DOHH2 (cell line): Measurements from ENCODE around the gene ATP6V0D1.
A peak's percentile ranks its signal among the peaks of the same experiment; 100 is the strongest.

Source experiments
- H3F3A ChIP-seq: fragments of 200-600 bp; sonication (generic), shearing (Covaris generic); 2 replicates; pipeline ENCODE4 v1.6.0; 2016; ENCODE audit warnings: antibody characterized with exemption, mild to moderate bottlenecking; ENCODE audit not compliant: control insufficient read depth, insufficient read depth
- H3K27ac ChIP-seq: fragments of 200-600 bp; sonication (generic); 2 replicates; pipeline ENCODE4 v1.5.1; 2014; ENCODE audit warnings: low read depth, mild to moderate bottlenecking, low read length, moderate library complexity
- H3K27me3 ChIP-seq: fragments of 200-600 bp; sonication (generic); 2 replicates; pipeline ENCODE4 v1.6.1; 2014; ENCODE audit warnings: mild to moderate bottlenecking, low read length, mixed read lengths; ENCODE audit not compliant: control insufficient read depth
- H3K36me3 ChIP-seq: fragments of 200-600 bp; sonication (generic); 2 replicates; pipeline ENCODE4 v1.6.1; 2014; ENCODE audit warnings: mild to moderate bottlenecking, low read length, moderate library complexity, mixed read lengths; ENCODE audit not compliant: control insufficient read depth
- H3K4me1 ChIP-seq: fragments of 200-600 bp; sonication (generic); 2 replicates; pipeline ENCODE4 v1.6.1; 2014; ENCODE audit warnings: mild to moderate bottlenecking, low read length, mixed read lengths; ENCODE audit not compliant: control insufficient read depth
- H3K4me2 ChIP-seq: fragments of 200-600 bp; sonication (generic); 2 replicates; pipeline ENCODE4 v1.6.0; 2014; ENCODE audit warnings: mild to moderate bottlenecking, low read length, moderate library complexity
- H3K4me3 ChIP-seq: fragments of 200-600 bp; sonication (generic); 2 replicates; pipeline ENCODE4 v1.5.1; 2014; ENCODE audit warnings: mild to moderate bottlenecking, low read length, mixed read lengths
- H3K79me2 ChIP-seq: fragments of 200-600 bp; sonication (generic); 2 replicates; pipeline ENCODE4 v1.6.1; 2014; ENCODE audit warnings: mild to moderate bottlenecking, low read length, mixed read lengths; ENCODE audit not compliant: control insufficient read depth
- H3K9me2 ChIP-seq: fragments of 200-600 bp; sonication (generic); replicated peaks from 2 replicates; pipeline ENCODE4 v1.6.1; 2014; ENCODE audit warnings: mild to moderate bottlenecking, low read length, mixed read lengths; ENCODE audit not compliant: control insufficient read depth
- H3K9me3 ChIP-seq: fragments of 200-600 bp; sonication (generic); 2 replicates; pipeline ENCODE4 v1.6.1; 2014; ENCODE audit warnings: antibody characterized with exemption, low read length, mixed read lengths; ENCODE audit not compliant: control insufficient read depth, insufficient read depth
- H4K20me1 ChIP-seq: fragments of 200-600 bp; sonication (generic); 2 replicates; pipeline ENCODE4 v1.6.0; 2014; ENCODE audit warnings: low read depth, mild to moderate bottlenecking, antibody characterized with exemption, low read length, moderate library complexity; ENCODE audit not compliant: control insufficient read depth, insufficient read depth
- EZH2phosphoT487 ChIP-seq: fragments of 200-600 bp; sonication (generic); IDR thresholded peaks from 2 replicates; pipeline ENCODE4 v1.6.1; 2017; ENCODE audit warnings: borderline replicate concordance, mild to moderate bottlenecking, antibody characterized with exemption, low read length, moderate library complexity, mixed read lengths
- TF ChIP-seq, protein P1 (sequence below): fragments of 200-600 bp; sonication (generic); IDR thresholded peaks from one replicate; pipeline ENCODE4 v1.5.1; 2014; ENCODE audit warnings: antibody characterized with exemption, mild to moderate bottlenecking, low read depth, low read length; ENCODE audit not compliant: poor library complexity, severe bottlenecking

The ATP6V0D1 gene

GRCh38 chr16:67448580-67448979, 32.4 kb downstream of the ATP6V0D1 start:
- TF ChIP-seq EZH2phosphoT487, result no peak
- TF ChIP-seq, protein P1, sequence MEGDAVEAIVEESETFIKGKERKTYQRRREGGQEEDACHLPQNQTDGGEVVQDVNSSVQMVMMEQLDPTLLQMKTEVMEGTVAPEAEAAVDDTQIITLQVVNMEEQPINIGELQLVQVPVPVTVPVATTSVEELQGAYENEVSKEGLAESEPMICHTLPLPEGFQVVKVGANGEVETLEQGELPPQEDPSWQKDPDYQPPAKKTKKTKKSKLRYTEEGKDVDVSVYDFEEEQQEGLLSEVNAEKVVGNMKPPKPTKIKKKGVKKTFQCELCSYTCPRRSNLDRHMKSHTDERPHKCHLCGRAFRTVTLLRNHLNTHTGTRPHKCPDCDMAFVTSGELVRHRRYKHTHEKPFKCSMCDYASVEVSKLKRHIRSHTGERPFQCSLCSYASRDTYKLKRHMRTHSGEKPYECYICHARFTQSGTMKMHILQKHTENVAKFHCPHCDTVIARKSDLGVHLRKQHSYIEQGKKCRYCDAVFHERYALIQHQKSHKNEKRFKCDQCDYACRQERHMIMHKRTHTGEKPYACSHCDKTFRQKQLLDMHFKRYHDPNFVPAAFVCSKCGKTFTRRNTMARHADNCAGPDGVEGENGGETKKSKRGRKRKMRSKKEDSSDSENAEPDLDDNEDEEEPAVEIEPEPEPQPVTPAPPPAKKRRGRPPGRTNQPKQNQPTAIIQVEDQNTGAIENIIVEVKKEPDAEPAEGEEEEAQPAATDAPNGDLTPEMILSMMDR, result no peak
- peaks cover 5% of the 10 kb centered on the region; the same call in 1 of the 2 replicates for H4K20me1 ChIP-seq
- H3K9me2 ChIP-seq, result no peaks in the 10 kb centered on the region
- H3K79me2 ChIP-seq, result 0 out of 2 replicates have a peak, but pooled peaks cover 4% of the 10 kb centered on the region
- H3K4me1 ChIP-seq, result no peaks in the 10 kb centered on the region
- no peak overlapping the region for H3K27ac ChIP-seq
- no peaks in the 10 kb centered on the region for H3F3A ChIP-seq
- H3K36me3 ChIP-seq, result peaks cover 10% of the 10 kb centered on the region; the same call in 1 of the 2 replicates
- no peaks in the 10 kb centered on the region for H3K9me3 ChIP-seq
- H3K4me2 ChIP-seq, result no peak overlapping the region
- no peaks in the 10 kb centered on the region for H3K27me3 ChIP-seq
- no peak overlapping the region for H3K4me3 ChIP-seq

DNA sequence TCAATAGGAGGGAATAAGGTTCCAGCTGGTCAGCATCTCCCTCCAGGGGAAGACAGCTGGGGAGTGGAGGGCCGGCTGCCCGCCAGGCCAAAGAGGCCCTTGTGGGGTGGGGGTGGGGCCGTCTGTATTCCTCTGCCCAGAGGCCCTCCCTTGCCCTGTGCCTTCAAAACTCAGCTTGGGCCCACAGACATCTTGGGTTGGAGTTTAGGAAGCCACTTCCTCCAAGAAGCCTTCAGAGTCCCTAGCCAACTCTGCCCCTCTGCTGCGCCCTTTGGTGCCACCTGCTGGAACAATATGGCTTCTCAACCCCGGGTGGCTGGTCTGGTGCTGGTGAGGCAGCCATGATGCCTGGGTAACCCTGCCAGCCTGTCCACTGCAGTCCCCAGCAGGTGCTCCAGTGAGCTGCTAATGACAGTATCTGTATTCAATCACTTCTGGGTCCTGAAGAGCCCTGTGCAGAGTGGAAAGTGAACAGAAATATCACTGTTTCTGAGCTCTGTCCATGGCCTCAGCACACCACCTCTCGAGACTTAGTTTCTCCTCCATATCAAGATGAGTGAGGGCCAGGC, 33.4 kb downstream of the ATP6V0D1 start:
- H3K27me3 ChIP-seq, result no peaks in the 10 kb centered on the region
- H3K4me1 ChIP-seq, result no peaks in the 10 kb centered on the region
- no peaks in the 10 kb centered on the region for H3K9me3 ChIP-seq
- TF ChIP-seq EZH2phosphoT487, result no peak
- TF ChIP-seq, protein P1, result peak; percentile 82
- peaks cover 6% of the 10 kb centered on the region; the same call in 1 of the 2 replicates for H3K36me3 ChIP-seq
- no peaks in the 10 kb centered on the region for H3F3A ChIP-seq
- H3K4me3 ChIP-seq, result no peak overlapping the region
- H3K79me2 ChIP-seq, result 0 out of 2 replicates have a peak, but pooled peaks cover 4% of the 10 kb centered on the region
- H3K27ac ChIP-seq, result no peak overlapping the region
- no peak overlapping the region for H3K4me2 ChIP-seq
- no peaks in the 10 kb centered on the region for H3K9me2 ChIP-seq
- peaks cover 5% of the 10 kb centered on the region; the same call in 1 of the 2 replicates for H4K20me1 ChIP-seq

DNA sequence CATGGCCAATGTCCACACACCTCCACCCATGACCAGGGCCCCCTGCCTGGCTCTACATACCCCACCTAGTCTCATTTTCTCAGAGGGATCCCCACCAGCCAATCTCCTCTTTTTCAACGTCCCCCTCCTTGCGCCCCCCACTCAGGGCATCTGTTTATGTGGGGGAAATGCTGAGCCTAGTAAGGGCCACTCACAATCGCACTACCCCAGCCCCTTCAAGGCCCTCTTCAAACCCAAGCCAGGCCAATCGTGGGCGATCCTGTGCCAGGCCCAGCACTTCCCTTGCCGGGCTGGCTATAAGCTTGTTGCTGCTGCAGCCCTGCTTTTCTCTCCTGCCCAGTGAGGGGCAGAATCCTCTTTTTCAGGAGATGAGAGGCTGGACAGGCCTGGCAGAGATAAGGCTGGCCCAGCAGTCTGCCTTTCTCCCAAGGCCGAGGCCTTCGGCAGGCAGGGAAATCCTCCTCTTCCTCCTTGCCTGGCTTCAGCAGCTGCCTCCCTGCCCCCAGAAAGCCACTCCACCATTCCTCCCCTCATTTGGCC, 33.9 kb downstream of the ATP6V0D1 start:
- Histone ChIP-seq H3K36me3 (peaks cover 6% of the 10 kb centered on the region; the same call in 1 of the 2 replicates), H3F3A (no peaks in the 10 kb centered on the region), H3K4me2 (no peak overlapping the region), H3K27ac (no peak overlapping the region), H3K9me3 (no peaks in the 10 kb centered on the region), H3K27me3 (no peaks in the 10 kb centered on the region), H3K4me3 (no peak overlapping the region), H3K4me1 (no peaks in the 10 kb centered on the region), H3K9me2 (no peaks in the 10 kb centered on the region), H3K79me2 (0 out of 2 replicates have a peak, but pooled peaks cover 4% of the 10 kb centered on the region), H4K20me1 (peaks cover 5% of the 10 kb centered on the region; the same call in 1 of the 2 replicates)
- no peak for TF ChIP-seq EZH2phosphoT487
- TF ChIP-seq, protein P1, result no peak
